Muscle of back (tissue), 11 donors: ENCODE measurements around the gene JAML. TPM values are rescaled to one million over a fixed set of nuclear protein-coding genes. Genes with fewer than 3 reads are reported as not detected.
A peak's percentile ranks its signal among the peaks of the same experiment; 100 is the strongest.

Source experiments
- DNase-seq, 3 donors: peaks; one replicate each; pipeline versions ENCODE4 v3.0.0 to v3.0.0-alpha.2; 2013
- polyA plus RNA-seq, 10 donors: library from polyadenylated mRNA; unstranded; fragments of 120-200 nt; gene quantifications; one replicate each; pipeline ENCODE4 v1.2.1, GENCODE V29; 2013; ENCODE audit not compliant: insufficient read length in 10 of 10

Gene JAML
- polyA plus RNA-seq, 10 donors = 1.4 to 6.4 (median 3.0) TPM

DNA sequence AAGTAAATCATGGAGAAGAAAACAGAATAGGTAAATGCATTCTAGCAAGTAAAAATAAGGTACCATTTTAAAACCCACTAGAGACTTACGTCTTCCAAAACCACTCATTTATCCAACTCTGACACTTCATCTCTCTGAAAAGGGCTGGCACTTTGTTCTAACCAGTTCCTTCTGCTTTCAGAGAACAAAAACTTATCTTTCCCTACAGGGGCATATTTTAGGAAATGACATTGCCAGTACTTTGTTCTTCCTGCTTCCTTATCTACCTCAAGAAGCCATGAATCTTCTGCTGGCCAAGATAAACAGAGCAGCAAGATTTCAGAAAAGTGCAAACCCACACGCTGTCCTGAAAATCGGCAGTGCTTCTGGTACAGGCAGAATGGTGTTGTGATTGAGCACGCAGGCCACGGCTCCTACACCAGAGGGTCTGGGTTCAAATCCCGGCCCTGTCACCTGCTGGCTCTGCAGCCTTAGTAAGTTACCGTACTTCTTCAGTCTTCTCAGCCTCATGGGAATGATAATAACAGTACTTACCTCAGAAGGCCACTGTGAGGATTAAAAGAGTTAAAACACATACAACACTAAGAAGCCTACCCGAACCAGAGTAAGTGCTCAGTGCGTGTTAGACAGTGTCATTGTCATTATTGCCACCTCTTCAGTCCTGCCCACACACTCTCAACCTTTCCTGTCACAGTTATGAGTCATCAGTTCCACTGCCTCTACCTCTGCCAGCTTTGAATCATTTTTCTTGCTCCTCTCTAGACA, 16.4 kb upstream of the JAML start:
- no peak for DNase-seq

DNA sequence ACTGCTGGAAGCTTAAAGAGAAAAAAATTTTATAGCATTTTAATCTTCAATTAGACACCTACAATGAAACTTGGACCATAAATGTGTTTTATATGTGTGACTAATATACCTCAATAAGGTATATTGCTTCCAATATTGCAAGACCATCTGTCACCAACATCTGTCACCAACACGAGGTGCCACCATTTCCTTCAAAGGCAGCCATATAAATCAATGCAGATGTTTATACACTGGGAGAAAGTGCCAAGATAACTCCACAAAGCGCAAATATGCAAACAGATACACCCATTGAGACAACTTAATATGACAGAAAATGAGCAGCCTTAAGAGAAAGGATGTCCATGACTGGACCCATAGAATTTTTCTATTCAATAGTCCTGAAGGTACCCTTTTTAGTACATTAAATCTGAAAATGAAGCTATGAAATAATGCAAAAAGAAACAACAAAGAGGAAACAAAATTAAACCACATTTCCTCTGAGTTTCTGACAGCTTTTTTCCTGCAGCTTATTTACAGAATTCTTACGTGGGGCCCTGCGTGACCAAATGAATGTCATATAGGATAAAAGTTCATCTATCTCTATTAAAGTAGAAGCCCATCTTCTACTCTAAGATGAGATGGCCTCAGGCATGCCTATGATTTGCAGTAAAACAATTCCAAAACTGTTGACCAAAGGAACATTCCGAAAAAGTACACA, 14.8 kb upstream of the JAML start:
- DNase-seq = no peak

DNA sequence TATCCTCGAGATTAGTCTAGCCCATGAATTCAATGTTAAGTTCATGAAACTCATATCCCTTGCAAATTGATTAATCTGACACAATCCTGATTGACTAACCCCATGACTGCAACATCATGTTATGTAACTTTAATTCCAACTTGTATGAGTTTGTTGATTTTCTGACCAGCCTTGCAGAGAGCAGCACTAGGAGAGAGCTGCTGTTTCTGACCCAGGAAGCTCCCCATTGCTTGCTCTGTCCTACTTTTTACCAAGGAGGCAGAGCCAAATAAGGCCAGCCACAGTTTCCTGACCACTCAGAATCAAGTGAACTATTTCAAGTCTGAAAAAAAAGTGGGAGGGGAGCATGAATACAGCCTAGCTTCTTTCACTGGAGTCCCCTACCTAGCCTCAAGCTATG, 14.1 kb upstream of the JAML start:
- DNase-seq = no peak

DNA sequence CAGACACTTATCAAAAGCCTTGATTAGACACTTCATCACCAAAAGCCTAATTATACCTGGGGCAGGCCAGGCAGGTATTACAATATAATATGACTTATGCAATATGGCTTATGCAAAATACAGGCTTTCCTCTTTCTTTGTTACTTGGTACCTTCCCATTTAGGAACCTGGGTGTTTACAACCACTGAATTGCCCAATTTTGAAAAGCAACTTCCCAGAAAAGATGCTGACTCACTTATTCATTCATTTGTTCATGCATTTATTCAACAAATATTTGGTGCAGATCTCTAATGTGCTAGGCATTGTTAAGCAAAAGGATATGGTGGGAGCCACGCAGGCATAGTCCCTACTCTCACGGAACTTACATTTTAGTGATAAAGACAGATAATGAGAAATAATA, 13.6 kb upstream of the JAML start:
- DNase-seq = no peak

DNA sequence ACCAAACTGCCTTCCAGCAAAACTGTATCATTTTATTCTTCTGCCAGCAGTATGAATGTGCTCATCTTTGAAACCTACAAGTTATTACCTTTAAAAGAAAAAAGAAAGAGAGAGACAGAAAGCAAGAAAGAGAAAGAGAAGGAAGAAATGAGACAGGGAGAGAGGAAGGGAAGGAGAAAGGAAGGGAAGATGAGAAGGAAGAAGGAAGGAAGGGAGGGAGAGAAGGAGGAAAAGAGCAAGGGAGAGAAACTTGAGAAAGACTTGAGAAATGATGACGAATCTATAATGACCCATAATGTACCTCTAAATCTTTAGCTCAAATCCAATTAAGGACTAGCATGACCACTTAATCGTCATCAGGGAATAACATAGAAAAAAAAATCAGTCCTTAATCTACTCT, 11.4 kb upstream of the JAML start:
- no peak for DNase-seq

GRCh38 chr11:118234833-118235232, 10.0 kb upstream of the JAML start:
- DNase-seq = no peak

GRCh38 chr11:118233850-118234249, 9.0 kb upstream of the JAML start:
- no peak for DNase-seq

GRCh38 chr11:118233377-118233776, 8.6 kb upstream of the JAML start:
- DNase-seq = no peak

DNA sequence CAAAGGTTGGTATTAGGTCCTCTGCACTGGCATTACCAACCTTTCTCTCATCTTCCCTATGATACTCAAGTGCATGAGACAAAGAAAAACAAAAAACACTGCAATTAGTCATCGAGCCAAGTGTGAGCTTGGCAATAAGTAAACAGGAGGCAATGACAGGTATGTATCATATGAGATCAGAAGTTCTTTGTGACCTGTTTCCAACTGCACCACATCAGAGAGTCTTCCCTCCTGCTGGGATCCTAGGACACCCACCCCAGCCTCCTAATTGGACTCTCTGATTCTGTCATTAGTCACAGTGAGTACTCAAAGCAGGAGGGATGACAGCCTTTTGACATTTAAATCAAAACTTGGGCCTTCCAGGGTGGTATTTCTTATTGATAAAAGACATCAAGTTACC, 7.8 kb upstream of the JAML start:
- no peak for DNase-seq

DNA sequence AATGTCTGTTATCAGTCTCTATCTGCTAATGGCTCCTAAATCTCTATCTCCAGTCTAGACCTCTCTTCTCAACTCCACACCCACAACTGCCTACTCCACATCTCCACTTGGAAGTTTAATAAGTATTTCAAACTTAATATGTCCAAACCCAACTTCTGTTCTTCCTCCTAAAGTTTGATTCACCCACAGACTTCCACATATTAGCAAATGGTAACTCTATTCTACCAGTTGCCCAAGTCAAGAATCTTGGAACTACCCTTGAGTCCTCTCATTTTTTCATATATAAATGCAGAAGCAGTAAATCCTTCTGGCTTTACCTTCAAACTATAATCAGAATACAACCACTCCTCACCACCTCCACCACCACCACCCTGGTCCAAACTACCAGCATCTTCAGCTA, 6.7 kb upstream of the JAML start:
- no peak for DNase-seq

GRCh38 chr11:118230088-118230487, 5.3 kb upstream of the JAML start:
- no peak for DNase-seq

DNA sequence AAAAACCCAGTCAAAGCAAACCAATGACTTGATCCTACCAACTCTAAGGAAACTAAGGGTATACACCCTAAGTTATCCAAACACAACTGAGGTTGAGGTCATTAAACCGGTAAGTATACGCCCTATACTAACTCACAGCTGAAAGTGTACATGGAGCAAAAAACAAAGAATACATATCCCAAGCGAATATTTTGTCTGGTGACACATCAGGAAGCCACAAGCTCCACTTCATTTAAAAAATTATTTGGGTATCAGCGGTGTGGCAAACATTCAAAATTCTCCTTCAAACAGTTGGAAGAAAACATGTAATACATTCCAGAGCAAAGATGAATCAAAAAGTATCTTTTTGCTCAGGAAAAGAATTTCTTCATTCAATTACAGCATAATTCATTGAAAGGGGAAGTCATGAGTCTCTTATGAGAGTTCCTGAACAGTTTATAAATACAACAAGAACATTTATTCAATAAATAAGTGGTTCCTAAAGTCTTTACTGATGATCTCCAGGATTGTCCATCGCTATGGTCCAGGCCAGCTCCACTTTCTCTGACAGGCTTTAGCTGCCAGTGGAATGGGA, 4.5 kb upstream of the JAML start:
- no peak for DNase-seq

DNA sequence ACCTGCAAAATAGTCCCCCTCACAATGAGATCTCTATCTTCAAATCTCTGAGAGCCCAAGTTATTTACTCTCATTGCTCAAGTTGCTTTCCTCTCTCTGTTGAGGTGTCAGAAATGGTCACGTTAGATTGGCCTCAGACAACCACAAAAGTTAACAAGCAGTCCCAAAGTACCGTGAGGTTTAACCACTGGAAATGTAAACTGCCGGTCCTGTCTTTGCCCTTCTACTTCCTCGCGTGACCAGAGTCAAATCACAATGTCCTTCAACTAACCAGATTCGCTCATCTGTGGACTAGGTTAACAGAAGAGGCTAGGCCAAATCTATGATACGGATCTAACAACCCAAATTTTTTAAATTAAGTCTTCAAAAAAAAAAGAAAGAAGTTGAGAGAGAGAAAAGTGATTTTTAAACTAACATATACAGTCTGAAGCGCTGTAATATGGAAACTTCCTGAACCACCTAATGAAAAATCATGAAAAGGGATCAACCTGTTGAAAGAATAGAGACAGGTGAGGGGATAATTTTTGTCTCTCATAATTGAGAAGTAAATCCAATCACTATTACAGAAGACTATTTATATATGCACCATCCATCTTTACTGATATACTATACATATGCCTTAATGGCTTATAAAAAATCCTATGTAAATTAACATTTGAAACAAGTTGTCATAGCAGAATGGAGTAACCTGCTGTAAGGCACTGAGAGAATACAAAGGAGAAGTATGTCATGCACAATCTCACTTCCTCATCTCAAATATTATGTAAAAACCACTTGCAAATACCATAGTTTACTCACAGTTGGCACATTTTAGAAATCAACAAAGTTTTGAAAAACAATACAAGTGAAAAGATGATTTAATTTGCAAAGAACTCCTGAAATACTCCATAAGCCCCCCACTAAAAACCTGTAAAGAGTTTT, 3.3 kb upstream of the JAML start:
- no peak for DNase-seq

GRCh38 chr11:118226781-118227180, 2.0 kb upstream of the JAML start:
- DNase-seq = no peak

DNA sequence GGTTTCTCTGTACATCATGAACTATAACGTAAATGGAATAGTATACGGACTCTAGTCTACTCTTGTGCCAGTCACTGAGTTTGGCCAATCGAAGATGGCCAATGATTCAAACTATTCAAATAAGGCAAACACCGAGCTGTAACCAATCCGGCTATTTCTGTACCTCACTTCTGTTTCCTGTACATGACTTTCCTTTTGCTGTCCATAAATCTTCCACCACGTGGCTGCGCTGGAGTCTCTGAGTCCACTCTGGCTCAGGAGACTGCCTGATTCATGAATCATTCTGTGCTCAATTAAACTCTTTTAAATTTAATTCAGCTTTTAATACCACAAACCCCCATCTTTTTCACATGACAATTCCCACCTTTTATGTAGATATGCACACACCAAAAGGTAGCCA, 1.5 kb upstream of the JAML start:
- peak in 1 of 3 donors; percentile 18 for DNase-seq

GRCh38 chr11:118223992-118224391, 819 bp downstream of the JAML start:
- no peak for DNase-seq

GRCh38 chr11:118223570-118223969, 1.2 kb downstream of the JAML start:
- no peak for DNase-seq

GRCh38 chr11:118222437-118222836, 2.4 kb downstream of the JAML start:
- no peak for DNase-seq

DNA sequence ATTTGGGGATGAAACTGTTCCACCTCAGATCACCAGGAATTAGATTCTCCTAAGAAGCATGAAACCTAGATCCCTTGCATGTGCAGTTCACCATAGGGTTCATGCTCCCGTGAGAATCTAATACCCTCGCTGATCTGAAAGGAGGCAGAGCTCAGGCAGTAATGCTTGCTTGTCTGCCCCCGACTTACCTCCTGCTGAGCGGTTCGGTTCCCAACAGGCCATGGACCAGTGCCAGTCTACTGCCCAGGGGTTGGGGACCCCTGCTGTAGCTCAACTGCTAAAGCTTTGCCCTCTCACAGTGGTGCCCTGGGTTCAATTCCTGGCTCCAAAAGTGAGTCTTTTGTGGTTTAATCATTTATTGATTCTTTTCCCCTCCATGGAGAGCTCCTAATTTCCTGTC, 3.4 kb downstream of the JAML start:
- no peak for DNase-seq

GRCh38 chr11:118219732-118220131, 5.1 kb downstream of the JAML start:
- DNase-seq = no peak

DNA sequence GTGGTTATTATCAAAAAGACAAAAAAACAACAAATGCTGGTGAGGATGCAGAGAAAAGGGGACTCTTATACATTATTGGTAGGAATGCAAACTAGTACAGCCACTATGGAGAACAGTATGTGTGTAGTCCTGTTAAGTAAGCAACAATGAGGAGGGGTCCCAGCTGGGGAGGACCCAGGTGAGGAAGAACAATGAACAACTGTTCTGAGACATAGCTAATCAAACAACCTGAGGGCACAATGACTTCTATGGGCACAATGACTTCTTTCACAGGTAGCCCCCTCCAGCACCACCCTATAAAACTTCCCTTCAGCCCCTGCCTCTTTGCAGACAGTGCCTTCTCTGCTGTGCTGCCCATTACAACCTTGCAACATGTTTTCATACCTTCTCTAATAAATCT, 5.6 kb downstream of the JAML start:
- no peak for DNase-seq

- no peak for DNase-seq
Observed at GRCh38 chr11:118217575-118217974, 7.2 kb downstream of the JAML start.
